GM19328 (cell line): ENCODE data around the gene RNF212.
"Not testable (repeated sequence)": the region's sequence is repeated elsewhere in the genome, so short reads cannot be mapped to it uniquely, and the experiment has no call there.

Experiments
- ATAC-seq: cut with Tn5 transposase; IDR thresholded peaks from one replicate; pipeline ENCODE4 v1.9.1; 2021; ENCODE audit warnings: mild to moderate bottlenecking, moderate library complexity; ENCODE audit not compliant: unreplicated experiment

RNF212 gene

DNA sequence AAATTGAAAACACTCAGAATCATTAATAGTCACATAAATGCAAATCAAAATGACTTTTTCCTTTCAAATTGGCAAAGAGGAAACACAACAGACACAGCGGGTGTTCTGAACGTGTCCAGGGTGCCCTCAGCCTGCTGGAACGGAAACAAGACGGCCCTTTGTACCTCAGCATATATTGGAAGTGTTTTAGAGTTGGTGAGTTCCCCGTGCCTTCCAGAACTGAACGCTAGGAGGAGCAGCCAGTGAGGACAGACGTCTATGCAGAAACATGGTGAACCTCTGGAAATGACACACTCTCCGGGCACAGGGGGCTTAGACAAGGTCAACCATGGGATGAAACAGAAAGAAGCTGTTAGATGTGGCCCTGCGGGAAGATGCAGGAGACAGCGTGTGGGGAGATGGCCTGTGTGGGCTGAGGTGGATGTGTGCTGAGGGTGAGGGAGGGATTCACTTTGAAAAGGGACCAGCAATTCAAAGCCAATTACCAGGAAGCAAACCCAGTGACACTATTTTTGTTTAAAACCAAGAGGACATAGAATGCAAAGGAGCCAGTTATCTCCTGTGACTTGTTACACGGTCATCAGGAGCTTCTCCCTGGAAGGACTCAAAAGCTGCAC lies 40.4 kb downstream of the RNF212 start:
- no peak for ATAC-seq

DNA sequence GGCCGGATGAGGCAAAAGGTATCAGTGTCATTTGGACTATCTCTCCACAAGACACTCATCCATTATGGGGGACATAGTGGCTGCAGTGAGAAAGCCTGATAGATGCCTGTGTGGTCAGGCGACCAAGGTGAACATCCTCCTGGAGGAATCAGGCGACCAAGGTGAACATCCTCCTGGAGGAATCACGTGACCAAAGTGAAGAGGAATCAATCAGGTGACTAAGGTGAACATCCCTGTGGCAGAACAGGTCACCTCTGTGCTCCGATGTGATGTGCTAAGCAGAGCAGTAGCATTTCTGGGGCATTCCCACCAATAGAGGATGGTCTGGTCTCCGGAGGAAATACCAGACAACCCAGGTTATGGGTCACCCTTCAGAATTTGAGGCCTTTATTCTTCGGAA lies 44.0 kb downstream of the RNF212 start:
- no peak for ATAC-seq

DNA sequence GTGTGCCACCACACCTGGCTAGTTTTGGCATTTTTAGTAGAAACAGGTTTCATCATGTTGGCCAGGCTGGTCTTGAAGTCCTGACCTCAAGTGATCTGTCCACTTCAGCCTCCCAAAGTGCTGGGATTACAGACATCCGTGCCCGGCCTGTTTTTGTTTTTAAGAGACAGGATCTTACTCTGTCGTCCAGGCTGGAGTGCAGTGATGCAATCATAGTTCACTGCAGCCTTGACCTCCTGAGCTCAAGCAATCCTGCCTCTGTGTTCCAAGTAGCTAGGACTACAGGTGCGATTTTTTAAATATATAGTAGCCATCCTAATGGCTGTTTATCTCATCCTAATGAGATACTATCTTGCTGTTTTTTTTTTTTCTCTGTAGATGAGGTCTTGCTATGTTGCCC lies 47.6 kb downstream of the RNF212 start:
- no peak for ATAC-seq

DNA sequence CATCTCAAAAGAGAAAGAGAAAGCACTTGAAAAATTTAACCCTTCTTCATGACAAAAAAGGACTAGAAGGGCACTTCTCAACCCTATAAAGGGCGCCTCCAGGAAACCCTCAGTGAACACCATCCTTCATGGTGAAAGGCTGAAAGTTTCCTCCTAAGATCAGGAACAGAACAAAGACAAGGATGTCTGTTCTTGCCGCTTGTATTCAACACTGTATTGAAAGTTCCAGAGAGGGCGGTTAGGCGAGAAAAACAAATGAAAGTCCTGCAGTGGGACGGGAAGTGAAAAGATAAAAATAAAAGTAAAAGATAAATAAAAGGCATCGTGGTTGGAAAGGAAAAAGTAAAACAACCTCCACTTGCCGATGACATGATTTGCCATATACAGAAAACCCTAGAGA lies 50.9 kb downstream of the RNF212 start:
- no peak for ATAC-seq

DNA sequence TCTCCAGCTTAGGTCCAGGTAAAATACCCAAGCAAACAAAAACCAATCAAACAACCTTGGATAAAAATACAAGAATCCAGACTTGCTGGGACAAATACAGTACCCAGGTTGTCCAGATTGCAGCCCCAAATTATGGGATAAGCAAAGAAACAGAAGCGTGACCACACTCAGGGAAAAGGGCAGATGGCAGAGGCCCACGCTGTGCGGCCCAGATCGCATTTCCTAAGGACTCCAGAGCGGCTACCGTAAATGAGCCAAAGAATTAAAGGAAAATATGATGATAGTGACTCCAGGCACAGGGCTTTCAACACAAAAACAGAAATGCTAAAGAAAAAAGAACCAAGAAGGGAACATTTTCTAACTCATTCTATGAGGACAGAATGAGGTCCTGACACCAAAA lies 51.6 kb downstream of the RNF212 start:
- ATAC-seq, result no peak

DNA sequence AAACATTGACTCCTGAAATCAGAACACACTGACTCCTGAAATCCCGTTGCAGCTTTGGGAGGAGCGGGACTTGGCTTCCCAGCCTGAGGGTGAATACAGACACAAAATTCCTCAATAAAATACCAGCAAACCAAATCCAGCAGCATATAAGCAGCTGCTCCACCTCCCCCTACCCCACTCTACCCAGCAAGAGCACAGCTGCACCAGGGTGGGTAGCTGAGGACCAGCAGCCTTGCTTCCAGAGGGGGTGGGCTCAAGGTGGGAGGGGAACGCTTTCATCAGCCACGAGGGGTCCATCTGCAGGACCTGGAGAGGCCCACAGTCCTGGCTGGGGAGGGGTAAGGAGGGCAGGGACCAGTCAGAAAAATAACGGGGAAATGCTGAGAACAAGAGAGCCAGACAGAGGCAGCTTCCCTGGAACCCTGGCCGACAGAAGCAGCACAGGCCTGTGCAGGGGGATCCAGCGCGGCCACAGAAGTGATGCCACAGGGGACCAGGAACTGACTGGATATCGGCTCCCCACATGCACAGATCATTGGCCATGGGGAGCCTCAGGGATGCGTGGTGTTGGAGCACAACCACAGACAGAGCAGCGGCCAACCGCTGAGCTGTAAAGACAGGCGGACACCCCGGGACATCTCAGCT lies 52.2 kb downstream of the RNF212 start:
- no peak for ATAC-seq

DNA sequence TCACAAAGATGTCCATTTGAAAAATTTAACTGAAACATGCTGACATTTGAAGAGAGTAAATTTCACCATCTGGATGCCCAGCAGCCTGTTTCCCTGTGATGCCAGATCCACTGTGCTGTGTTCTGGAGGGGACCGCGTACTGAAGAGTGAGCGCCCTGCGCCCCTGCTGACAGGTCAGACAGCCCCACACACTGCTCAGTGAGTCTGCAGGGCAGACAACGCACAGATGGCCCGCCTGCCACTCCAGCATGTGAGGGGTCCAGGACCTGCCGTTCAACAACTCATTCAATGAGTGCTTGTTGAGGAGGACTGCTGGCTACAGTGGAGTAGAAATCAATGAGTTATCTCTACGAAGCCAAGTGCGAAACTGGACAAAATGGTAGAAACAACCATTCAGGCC lies 52.7 kb downstream of the RNF212 start:
- no peak for ATAC-seq

DNA sequence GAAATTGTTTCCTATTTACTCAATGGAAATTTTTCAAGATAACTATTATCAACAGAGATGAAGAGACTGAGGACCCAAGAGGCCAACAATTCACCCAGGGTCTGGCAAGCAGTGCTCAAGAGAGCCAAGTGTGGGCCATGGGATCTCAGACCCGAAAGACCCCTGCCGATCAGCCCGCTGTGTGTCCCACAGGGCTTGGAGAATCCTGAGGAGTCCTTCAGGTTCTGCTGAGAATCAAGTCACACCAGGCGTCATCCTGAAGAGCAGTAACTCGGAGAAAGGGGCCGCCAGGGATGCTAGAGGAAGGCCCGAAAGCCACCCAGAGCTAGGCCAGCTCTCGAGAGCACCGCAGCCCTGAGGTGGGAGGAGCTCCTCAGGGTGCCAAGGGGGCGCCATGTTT lies 53.2 kb downstream of the RNF212 start:
- ATAC-seq, result no peak

DNA sequence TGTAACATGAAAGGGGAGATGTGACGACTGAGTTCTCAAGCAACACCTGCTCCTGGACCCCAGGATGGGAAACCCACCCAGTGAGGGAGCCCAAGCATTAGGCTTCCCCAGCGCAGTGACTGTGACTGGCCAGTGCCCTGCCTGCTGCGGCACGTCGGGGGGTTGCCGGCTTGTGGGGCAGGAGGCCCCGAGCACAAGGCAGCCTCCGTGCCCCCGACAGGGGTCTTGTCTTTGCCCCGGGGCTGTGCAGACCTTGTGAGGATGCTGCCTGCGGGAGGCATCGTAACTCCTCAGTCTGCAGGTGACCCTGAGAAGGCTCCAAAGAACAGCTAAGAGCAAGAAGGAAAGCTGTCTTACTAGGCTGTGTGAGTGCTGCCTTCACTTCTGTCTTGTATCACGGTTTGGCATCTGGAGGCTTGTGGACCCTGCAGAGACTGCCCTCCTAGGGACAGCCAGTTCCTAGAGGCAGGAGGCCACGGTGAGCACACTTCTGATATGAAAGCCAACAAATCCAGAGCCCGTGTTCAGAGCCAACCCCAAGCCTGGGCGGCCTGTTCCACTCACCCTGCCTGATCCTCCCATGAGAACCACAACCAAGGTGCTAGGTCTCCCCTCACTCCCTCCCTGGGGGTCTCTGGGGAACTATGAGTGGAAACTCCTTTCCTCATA lies 54.2 kb downstream of the RNF212 start:
- ATAC-seq, result no peak

DNA sequence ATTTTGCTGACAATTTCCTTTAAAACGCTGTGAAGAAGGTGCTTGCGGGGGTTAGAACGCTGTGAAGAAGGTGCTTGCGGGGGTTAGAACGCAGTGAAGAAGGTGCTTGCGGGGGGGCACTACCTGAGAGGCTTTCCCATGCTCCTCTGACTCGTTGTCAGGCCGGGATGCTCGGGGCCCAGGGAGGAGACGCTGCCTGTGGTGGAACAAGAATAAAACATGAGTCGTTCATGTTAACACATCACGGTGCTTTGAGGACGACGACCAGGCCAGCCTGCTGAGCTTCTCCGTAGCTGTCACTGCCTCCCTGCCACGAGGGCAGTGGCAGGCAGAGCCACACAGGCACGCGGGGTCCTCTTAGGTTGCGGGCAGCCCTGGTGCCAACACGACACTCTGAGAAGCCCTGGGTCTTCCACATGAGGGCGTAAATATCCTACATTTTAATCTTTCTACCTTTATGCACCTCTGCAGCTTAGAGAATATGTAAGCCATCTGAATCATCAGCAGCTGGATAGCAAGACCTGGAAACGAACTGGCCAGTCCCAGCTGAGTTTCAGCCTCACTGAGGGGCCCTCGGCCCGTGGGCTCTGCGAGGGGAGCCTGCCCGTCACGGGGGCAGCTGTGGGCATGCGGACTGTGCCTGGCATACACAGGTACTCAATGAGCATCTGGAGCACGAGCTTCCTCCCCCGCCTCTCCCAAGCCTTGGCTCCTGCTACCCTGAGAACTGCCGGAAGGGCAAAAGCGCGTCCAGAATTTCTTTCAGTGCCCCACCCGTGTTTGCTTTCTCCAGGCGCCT lies 55.0 kb downstream of the RNF212 start:
- no peak for ATAC-seq

DNA sequence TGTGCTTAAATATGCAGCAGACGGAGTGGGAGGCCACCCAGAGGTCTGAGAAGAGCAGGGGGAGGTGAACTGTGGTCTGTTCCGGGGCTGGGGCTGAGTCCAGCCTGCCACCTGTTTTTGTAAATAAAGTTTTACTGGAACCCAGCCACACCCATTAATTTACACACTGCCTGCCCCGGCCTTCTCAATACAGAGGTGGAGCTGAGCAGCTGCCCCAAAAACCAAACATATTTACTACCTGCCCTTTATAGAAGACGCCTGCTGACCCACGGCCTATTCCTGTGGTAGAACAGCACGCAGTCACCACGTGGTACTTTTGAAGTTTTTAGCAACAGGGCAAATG lies 56.0 kb downstream of the RNF212 start:
- no peak for ATAC-seq

DNA sequence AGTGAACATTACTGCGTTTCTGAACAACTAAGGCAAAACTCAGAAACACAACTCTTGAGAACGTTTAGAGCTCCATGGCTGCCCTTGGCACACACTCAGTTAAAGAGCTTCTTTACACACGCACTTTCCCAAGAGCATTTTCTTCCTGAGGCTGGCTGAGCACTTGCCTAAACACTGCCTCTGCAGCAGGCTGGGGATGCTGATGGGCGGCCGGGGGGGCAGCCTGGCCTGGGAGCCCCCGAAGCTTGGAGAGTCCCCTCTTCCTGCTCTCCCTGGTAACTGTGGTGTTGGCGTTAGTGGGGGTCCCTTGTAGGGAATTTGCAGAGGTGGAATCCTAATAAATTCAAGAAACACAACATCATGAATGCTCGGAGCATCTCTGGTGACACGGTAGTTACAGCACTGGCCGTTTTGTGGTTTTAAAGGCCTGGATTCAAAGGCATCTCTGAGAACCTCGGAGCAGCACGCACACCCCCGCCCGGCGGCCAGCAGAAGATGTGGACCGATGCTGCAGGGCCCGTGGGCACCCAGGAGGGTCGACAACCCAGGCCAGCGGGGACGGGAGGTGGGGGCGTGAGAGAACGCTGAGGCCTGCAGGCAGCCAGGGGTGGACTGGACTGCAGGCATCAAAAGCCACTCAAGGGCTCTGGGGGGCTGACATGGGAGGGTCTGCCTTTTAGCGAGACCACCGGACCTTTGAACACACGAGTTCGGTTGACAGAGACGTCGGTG lies 56.5 kb downstream of the RNF212 start:
- ATAC-seq, result no peak

DNA sequence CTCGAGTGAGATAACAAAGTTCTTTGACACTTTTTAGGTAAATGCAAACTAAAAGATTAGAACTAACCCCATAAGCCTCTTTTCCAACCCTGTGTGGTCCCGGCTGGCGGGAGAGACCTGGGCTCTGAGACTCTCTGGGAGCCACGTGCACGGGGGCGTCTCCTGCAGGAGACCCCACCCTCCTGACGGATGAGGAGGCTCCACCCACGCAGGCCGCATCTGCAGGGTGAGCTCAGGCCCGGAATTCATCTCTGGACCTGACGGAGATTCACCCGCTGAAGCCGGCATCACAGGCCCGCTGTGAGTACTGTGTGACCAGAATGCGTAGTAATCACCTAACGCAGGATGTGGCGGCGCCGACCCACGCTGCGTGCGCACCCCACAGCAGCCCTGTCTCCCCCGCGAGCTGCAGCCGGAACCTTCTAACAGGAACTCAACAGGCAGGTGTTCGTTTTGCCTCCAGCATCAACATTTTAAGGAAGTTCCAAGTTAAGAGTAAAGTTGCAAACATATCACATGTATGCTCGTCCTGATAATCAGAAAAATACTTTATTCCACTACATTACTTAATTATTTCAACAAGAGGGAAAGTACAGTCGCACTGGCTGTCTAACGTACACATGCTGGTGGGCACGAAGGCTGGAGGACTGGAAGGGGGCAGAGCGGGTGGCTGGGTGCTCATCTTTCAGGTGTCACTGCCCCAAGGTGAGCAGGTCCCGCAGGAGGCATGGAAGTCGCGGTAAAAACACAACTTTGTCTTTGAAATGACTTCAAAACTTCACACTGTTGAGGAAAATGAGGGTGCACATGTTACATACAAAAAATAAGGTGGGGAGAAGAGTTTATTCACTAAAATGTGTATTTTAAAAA lies 57.4 kb downstream of the RNF212 start:
- no peak for ATAC-seq

DNA sequence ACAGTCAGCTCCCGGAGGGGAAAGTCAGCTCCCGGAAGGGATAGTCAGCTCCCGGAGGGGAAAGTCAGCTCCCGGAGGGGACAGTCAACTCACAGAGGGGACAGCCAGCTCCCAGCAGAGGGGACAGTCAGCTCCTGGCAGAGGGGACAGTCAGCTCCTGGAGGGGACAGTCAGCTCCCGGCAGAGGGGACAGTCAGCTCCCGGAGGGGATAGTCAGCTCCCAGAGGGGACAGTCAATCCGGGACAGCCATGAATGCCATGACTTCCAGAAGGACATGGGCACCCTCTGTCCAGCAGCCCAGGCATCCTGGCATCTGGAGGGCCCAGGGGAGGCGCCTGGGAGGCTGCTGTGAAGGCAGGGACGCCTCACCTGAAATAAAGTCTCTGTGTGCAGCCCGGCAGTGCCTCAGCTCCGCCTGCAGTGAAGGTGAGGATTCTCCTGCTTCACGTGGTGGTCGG lies 58.1 kb downstream of the RNF212 start:
- not testable (repeated sequence) for ATAC-seq

DNA sequence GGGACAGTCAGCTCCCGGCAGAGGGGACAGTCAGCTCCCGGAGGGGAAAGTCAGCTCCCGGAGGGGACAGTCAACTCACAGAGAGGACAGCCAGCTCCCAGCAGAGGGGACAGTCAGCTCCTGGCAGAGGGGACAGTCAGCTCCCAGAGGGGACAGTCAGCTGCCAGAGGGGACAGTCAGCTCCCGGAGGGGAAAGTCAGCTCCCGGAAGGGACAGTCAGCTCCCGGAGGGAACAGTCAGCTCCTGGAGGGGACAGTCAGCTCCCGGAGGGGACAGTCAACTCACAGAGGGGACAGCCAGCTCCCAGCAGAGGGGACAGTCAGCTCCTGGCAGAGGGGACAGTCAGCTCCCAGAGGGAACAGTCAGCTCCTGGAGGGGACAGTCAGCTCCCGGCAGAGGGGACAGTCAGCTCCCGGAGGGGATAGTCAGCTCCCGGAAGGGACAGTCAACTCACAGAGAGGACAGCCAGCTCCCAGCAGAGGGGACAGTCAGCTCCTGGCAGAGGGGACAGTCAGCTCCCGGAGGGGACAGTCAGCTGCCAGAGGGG lies 58.6 kb downstream of the RNF212 start:
- not testable (repeated sequence) for ATAC-seq

DNA sequence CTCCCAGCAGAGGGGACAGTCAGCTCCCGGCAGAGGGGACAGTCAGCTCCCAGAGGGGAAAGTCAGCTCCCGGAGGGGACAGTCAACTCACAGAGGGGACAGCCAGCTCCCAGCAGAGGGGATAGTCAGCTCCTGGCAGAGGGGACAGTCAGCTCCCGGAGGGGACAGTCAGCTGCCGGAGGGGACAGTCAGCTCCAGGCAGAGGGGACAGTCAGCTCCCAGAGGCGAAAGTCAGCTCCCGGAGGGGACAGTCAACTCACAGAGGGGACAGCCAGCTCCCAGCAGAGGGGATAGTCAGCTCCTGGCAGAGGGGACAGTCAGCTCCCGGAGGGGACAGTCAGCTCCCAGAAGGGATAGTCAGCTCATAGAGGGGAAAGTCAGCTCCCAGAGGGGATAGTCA lies 59.5 kb downstream of the RNF212 start:
- not testable (repeated sequence) for ATAC-seq

DNA sequence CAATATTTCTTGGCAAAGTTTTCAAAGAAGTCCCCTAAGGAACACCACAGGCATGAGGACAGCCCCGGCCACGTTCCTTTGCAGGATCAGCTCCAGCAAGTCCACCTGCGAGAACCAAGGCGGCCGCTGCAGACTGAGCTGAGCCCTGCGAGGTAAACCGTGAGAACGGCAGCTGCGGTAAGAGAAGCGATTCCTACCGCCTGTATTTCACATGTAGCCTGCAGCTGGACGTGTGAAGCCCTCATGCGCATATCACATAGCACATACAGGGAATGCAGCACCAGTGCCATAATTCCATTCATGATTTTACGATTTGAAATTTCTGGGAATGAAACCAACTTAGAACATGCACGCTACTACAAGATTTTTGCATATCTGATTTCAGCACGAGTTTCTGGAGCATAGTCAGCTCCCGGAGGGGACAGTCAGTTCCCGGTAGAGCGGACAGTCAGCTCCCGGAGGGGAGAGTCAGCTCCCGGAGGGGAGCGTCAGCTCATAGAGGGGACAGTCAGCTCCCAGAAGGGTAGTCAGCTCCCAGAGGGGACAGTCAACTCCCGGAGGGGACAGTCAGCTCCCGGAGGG lies 60.2 kb downstream of the RNF212 start:
- ATAC-seq, result no peak

DNA sequence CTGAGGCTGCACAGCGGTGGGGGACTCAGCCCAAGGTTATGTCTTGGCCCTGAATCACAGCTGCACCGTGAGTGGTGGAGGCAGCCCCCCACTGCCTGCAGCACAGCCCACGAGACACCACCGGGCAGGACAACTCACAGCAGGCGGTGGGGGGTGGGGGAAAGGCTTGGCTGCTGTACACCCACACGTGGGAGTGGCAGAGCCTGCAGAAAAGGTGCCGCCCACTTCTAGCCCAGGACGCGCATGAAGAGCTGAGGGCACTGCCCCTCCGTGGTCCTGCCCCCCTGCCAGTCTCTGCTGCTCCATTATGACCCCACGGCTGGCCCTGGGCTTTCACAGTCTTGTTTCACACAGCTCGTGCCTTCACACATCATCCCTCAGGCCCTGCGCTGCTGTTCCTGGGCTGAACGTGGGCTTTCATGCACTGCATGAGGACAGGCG lies 61.1 kb downstream of the RNF212 start:
- ATAC-seq, result no peak

DNA sequence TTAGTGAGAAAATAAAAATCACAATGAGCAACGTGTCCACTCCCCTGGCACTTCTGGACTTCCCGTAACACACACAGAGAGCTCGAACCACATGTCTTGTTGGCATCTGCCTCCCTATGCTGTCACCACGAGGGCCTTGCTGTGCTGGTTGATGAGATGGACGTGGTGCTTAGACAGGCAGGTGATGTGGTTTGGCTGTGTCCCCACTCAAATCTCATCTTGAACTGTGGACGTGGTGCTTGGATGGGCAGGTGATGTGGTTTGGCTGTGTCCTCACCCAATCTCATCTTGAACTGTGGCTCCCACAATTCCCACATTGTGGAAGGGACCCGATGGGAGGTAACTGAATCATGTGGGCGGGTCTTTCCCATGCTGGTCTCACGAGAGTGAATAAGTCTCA lies 61.9 kb downstream of the RNF212 start:
- no peak for ATAC-seq
